Coronary artery (tissue), 2 donors: Measurements from ENCODE around the gene MEST.
"Not testable (repeated sequence)": the region's sequence is repeated elsewhere in the genome, so short reads cannot be mapped to it uniquely, and the experiment has no call there.

ENCODE experiments used
- DNase-seq: peaks from one replicate; pipeline ENCODE4 v3.0.0-alpha.2; 2017; ENCODE audit warnings: low spot score
- H3K27ac ChIP-seq, 2 donors: fragments of 200-600 bp; sonication (generic); one replicate each; pipeline ENCODE4 v1.5.1; 2016 to 2019
- H3K4me3 ChIP-seq: fragments of 200-600 bp; sonication (generic); 2 replicates; pipeline ENCODE4 v1.5.1; 2016; ENCODE audit warnings: mild to moderate bottlenecking, moderate library complexity
- TF ChIP-seq, protein P1 (sequence below): fragments of 200-600 bp; sonication (generic); IDR thresholded peaks from one replicate; pipeline ENCODE4 v1.5.1; 2019; ENCODE audit warnings: antibody characterized with exemption

The MEST gene

DNA sequence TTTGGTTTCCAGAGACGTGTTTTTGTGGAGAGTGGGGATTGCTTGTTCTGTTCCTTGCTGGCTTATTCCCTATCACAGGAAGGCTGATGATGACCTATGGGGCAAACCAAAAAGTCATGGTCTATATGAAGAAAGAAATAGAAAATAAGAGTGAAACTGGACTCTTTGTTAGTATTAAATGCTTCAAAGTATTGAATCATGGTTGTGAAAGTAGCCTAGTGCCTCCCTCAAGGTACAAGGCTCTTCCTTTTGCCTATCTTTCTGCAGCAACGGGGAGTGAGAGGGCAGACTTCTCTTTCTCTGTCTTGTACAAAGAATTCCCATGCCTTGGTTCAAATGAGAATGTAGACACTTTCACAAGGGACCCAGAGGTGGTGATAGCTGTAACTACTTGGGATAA lies 9.0 kb downstream of the MEST start:
- H3K27ac ChIP-seq: no peak overlapping the region
- no peak for DNase-seq
- TF ChIP-seq, protein P1, sequence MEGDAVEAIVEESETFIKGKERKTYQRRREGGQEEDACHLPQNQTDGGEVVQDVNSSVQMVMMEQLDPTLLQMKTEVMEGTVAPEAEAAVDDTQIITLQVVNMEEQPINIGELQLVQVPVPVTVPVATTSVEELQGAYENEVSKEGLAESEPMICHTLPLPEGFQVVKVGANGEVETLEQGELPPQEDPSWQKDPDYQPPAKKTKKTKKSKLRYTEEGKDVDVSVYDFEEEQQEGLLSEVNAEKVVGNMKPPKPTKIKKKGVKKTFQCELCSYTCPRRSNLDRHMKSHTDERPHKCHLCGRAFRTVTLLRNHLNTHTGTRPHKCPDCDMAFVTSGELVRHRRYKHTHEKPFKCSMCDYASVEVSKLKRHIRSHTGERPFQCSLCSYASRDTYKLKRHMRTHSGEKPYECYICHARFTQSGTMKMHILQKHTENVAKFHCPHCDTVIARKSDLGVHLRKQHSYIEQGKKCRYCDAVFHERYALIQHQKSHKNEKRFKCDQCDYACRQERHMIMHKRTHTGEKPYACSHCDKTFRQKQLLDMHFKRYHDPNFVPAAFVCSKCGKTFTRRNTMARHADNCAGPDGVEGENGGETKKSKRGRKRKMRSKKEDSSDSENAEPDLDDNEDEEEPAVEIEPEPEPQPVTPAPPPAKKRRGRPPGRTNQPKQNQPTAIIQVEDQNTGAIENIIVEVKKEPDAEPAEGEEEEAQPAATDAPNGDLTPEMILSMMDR: no peak
- H3K4me3 ChIP-seq: no peak overlapping the region

DNA sequence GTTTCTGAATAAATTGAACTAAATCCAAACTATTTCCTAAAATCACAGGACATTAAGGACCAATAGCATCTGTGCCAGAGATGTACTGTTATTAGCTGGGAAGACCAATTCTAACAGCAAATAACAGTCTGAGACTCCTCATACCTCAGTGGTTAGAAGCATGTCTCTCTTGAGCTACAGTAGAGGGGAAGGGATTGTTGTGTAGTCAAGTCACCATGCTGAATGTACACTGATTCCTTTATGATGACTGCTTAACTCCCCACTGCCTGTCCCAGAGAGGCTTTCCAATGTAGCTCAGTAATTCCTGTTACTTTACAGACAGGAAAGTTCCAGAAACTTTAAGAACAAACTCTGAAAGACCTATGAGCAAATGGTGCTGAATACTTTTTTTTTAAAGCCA lies 13.9 kb downstream of the MEST start:
- Histone ChIP-seq H3K4me3 (no peak overlapping the region), H3K27ac (no peak overlapping the region)
- no peak for DNase-seq
- TF ChIP-seq, protein P1: no peak

DNA sequence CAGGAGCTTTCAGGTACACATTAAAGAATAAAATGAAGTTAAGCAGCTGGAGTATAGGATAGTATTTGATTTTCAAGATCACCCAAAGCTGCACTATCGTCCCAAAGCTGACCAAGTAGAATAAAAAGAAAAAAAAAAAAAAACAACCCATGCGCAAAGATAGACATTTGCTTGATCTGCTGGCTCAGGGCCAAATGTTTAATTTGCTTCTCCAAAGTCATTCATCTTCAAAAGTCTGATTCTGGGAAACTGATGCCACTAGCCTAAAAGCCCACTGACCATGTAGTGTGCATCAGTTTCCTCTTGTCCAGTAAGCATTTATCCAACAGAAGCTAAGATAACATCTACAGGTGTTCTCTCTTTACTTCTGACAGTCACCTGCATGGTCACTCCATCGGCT lies 14.5 kb downstream of the MEST start:
- TF ChIP-seq, protein P1: no peak
- H3K4me3 ChIP-seq: no peak overlapping the region
- no peak overlapping the region for H3K27ac ChIP-seq
- DNase-seq: no peak

DNA sequence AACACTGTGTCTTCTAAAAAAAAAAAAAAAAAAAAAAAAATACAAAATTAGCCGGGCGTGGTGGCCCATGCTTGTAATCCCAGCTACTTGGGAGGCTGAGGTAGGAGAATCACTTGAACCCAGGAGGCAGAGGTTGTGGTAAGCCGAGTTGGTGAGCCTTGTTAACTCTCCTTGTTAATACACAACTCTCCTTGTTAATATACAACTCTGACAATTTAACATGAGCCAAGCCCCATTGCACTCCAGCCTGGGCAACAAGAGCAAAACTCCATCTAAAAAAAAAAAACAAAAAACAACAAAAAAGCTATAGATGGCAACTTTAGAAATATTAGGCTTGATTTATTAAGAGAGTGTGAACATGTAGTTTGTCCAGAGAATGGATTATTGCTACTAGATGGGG lies 20.2 kb downstream of the MEST start:
- not testable (repeated sequence) for DNase-seq, H3K4me3 ChIP-seq

DNA sequence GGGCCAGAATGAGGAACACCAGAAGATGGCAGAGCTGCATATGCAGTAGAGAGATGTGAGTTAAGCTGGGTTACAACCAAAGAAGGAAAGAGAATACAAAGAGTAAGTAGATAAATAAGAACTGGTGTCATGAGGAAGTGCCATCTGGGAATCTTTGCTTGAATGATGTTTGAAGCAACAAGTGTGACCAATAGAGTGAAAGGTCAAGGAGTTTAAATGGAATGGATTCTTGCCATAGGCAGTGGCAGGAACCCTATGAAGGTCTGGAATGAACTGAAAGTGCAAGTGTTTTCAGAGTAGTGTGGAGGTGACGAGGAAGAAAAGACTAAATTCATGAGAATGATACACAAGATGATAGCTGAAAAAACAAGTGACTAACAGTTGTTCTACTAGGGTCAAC lies 21.6 kb downstream of the MEST start:
- no peak for DNase-seq
- TF ChIP-seq, protein P1: no peak
- no peak overlapping the region for H3K27ac ChIP-seq

More for the DNA sequence above, 20.2 kb downstream of the MEST start:
- H3K27ac ChIP-seq: not testable (repeated sequence)

DNA sequence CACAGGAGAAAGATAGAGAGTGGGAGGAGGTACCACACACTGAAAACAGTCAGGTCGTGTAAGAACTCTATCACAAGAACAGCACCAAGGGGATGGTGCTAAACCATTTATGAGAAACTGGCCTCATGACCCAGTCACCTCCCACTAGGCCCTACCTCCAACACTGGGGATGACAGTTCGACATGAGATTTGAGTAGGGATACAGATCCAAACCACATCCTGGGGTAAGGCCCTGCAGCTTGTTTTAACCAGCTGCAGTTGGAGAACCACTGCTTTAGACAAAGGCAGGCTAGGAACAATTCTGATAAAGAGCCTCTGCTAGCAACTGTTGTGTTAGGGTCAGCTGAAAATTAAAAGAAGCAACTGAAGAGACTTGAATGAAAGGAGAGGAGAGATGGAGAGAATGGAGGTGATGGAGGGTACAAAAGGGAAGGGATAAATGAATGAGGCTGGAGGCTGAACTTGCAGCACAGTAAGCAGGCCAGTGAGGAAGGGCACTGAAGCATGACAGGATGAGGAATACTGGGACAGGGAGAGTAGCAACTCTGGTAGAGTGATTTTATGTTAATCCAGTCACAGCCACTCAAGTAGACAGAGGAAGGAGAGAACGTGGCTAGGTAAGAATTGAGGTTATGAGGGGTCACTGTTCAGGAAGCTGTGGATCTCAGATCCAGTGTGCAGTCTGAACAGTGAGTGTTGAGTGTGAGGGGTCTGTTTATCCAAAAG lies 23.6 kb downstream of the MEST start:
- H3K4me3 ChIP-seq: no peak overlapping the region
- TF ChIP-seq, protein P1: no peak
- H3K27ac ChIP-seq: no peak overlapping the region

More for the DNA sequence above, 21.6 kb downstream of the MEST start:
- no peak overlapping the region for H3K4me3 ChIP-seq

DNA sequence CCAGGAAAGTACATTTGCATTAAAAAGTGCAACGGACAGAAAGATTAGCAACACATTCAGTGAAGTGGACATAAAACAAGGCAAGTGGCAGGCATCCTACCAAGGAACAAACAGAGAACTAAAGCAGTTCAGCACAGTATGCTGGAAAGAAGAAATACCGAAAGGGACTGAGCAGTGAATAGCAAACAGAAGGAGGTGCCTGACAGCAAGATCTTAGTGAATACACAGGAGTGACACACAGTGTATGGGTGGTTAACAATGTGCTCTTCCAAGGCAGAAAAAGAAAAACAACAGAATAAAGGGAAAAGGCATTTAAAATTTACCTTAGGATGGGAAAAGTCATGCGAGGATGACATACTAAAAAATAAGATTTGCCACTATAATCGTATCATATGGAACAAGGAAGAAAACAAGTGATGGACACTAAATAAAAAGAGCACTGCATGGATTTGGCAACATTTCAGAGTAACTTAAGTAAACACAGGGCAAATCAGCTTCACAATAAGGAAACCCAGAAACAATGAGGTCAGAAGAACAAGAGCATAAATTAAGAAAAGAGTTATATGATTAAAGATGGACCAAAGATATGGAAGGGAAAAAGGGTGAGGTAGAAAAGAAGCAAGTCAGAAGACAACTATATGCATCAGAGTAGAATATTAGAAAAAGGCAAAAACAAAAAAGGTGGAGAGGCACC lies 29.5 kb downstream of the MEST start:
- TF ChIP-seq, protein P1: no peak
- no peak overlapping the region for H3K27ac ChIP-seq
- DNase-seq: no peak
- H3K4me3 ChIP-seq: no peak overlapping the region

More for the DNA sequence above, 23.6 kb downstream of the MEST start:
- DNase-seq: no peak

DNA sequence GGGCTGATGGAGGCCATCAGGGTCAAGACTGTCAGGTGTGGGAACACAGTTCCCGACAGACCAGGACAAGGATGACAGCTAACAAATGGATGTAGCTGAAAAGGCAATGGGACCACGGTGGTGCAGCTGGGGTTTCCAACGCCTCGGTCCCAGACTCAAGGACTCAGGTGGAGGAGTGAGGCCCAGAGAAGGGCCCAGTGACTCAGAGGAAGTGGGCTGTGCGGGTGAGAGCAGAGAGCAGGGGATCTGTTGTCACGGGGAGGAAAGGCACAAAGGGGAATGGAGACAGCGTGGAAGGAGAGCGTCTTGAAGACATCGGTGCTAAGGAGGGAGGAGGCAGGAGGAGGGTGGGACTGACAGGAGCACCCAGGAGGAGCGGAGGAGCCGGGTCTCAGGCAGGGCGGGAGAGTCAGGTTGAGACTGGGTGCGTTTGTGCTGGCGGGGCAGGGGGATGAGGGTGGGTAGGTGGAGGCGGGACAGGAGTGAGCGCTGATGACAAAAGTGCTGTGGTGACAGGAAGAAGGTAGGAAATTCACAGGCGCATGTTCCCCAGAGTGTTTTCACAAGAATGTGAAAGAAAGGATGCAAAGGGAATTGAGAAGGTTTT lies 31.7 kb downstream of the MEST start:
- not testable (repeated sequence) for H3K4me3 ChIP-seq, DNase-seq, H3K27ac ChIP-seq
